NCI-H2227 treated with DMSO at 0.1 percent for 48 hours (cell line): ENCODE measurements around the gene TEX11.
"Not testable (repeated sequence)": the region's sequence is repeated elsewhere in the genome, so short reads cannot be mapped to it uniquely, and the experiment has no call there.

Experiments used
- DNase-seq: peaks from one replicate; lab custom pipeline; 2025; lab: John Stamatoyannopoulos, UW

Gene TEX11

DNA sequence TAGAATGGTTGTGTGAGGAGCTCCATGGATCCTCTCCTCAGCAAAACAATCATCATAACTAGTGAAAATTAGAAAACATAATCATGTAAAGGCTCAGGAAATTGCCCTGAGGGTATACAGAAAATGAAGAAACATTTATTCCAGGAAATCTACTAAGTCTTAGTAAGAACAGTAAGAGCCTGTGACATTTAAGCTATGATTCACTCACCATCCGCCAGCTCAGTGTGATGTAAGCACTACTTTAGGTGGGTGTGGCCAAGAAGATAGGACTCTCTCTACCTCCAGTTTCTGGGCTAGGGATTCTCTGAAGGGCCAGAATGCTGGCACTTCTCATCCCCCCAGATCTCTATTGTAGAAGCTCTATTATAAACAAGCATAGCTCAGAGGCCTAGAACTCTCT lies 316.4 kb downstream of the TEX11 start:
- no peak for DNase-seq

DNA sequence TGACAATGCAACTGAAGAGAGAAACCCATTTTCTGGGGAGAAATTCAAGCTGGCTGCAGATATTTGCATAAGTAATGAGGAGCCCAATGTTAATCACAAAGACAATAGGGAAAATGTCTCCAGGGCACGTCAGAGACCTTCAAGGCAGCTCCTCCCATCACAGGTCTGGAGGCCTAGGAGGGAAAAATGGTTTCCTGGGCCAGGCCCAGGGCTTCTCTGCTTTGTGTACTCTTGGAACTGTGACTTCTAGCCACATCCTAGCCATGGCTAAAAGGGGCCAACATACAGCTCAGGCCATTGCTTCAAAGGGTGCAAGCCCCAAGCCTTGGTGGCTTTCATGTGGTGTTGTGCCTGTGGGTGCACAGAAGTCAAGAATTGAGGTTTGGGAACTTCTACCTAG lies 321.4 kb downstream of the TEX11 start:
- not testable (repeated sequence) for DNase-seq

GRCh38 chrX:70577442-70577841 lies 331.1 kb downstream of the TEX11 start:
- DNase-seq = no peak

DNA sequence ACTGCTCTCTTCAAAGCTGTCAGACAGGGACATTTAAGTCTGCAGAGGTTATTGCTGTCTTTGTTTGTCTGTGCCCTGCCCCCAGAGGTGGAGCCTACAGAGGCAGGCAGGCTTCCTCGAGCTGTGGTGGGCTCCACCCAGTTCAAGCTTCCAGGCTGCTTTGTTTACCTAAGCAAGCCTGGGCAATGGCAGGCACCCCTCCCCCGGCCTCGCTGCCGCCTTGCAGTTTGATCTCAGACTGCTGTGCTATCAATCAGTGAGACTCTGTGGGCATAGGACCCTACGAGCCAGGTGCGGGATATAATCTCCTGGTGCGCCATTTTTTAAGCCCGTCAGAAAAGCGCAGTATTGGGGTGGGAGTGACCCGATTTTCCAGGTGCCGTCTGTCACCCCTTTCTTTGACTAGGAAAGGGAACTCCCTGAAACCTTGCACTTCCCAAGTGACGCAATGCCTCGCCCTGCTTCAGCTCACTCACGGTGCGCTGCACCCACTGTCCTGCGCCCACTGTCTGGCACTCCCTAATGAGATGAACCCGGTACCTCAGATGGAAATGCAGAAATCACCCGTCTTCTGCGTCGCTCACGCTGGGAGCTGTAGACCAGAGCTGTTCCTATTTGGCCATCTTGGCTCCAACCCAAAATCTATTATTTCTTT lies 338.5 kb downstream of the TEX11 start:
- not testable (repeated sequence) for DNase-seq

DNA sequence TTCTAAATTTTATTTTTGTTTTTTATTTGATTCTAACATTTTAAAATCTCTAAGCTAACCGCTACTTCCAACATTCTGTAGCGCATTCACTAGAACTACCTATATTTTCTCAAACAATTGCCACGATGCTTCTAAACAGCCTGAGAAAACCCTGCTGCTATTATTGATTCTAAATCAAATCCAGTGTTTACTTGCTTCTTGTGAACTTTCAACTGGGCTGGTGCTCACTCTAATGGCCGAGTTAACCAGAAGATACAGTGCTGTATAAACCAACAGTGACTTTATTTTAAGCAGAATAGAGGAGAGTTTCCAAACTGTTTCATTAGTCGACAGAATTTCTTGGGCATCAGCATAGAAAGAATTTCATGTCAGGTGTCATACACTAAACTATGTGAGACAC lies 353.6 kb downstream of the TEX11 start:
- DNase-seq = no peak

- no peak for DNase-seq
Measured at GRCh38 chrX:70554523-70554922, 354.0 kb downstream of the TEX11 start.

DNA sequence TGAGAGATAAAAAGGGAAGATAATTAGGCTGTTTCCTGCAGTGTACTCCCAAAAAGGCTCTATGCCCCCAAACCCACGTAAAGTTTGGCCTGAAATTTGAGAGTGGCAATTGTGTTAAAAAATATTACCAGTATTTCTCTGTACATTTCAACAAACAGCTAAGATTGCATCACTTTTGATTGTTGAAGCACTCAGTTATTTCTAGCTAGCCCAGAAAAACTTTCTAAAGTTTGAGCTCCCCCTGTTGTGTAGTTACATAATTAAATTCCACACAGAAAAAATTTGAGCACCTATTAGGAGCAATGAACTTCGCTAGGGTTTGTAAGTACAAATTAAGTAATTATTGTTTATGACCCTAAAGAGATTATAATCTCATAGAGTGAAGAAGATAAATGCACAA lies 354.4 kb downstream of the TEX11 start:
- no peak for DNase-seq

GRCh38 chrX:70553516-70553915 lies 355.0 kb downstream of the TEX11 start:
- DNase-seq = no peak

DNA sequence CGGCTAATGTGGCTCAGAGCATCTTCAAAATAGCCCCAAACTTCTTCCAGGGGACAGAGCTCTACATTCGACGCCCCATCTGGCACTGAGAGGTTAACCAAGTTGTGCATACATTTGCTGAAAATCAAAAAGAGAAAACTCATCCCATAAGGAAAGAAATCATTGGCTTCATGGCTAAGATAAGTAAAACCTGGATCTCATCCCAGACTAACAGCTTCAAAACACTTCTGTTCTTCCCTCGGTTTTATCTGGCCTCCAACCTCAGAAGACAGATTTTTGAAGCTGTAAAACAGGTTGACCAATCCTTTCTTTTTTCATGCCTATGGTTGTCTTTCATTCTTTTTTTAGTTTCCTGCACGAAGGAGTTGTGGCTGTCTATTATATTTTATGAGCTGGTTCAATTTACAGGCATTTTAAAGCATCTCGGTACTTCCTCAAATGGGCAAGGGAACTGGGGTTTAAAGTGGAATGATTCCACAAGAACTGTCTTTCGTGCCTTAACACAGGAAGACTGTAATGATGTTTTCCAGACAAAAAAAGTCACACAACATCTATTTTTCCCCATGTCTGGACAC lies 356.3 kb downstream of the TEX11 start:
- DNase-seq = no peak

- DNase-seq = no peak
Measured at GRCh38 chrX:70549429-70549828, 359.1 kb downstream of the TEX11 start.

DNA sequence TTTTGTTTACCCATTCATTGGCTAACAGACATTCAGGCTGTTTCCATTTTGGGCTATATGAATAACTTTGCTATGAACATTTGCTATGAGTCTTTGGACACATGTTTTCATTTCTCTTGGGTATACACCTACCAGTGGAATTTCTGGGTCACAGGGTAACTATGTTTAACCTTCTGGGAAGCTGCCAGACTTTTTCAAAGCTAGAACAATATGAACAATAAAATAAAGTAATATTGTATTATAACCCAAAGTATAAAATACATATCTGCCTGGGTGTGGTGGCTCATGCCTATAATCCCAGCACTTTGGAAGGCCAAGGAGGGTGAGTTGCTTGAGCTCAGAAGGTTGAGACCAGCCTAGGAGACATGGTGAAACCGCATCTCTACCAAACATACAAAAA lies 373.3 kb downstream of the TEX11 start:
- DNase-seq = no peak

- no peak for DNase-seq
Measured at GRCh38 chrX:70527610-70528345, 380.7 kb downstream of the TEX11 start.

- DNase-seq = no peak
Measured at GRCh38 chrX:70527053-70527452, 381.5 kb downstream of the TEX11 start.

- DNase-seq = no peak
Measured at GRCh38 chrX:70525733-70526132, 382.8 kb downstream of the TEX11 start.

DNA sequence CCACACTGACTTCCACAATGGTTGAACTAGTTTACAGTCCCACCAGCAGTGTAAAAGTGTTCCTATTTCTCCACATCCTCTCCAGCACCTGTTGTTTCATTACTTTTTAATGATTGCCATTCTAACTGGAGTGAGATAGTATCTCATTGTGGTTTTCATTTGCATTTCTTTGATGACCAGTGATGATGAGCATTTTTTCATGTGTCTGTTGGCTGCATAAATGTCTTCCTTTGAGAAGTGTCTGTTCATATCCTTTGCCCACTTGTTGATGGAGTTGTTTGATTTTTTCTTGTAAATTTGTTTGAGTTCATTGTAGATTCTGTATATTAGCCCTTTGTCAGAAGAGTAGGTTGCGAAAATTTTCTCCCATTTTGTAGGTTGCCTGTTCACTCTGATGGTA lies 392.8 kb downstream of the TEX11 start:
- DNase-seq = not testable (repeated sequence)

GRCh38 chrX:70515270-70515669 lies 393.2 kb downstream of the TEX11 start:
- not testable (repeated sequence) for DNase-seq

GRCh38 chrX:70509078-70509477 lies 399.4 kb downstream of the TEX11 start:
- no peak for DNase-seq

- DNase-seq = no peak
Measured at GRCh38 chrX:70508296-70508911, 400.1 kb downstream of the TEX11 start.

DNA sequence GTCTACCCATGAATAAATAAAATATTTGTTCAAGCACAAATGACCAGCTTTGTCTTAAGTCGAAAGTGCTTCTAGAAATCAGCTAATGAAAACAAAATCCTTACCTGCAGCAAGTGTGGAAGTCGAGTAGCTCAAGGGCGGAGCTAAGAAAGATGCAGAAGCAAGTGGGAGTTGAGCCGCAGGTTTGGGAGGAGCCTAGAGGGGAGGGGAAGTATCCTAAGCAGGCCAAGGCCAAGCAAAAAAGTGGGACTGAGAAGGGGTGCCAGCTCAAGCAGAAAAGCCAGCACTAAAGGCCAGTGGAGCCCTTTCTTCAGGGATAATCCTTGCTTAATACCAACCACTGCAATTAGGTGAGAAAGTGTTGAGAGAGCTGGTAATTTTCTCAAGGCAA lies 403.1 kb downstream of the TEX11 start:
- no peak for DNase-seq

DNA sequence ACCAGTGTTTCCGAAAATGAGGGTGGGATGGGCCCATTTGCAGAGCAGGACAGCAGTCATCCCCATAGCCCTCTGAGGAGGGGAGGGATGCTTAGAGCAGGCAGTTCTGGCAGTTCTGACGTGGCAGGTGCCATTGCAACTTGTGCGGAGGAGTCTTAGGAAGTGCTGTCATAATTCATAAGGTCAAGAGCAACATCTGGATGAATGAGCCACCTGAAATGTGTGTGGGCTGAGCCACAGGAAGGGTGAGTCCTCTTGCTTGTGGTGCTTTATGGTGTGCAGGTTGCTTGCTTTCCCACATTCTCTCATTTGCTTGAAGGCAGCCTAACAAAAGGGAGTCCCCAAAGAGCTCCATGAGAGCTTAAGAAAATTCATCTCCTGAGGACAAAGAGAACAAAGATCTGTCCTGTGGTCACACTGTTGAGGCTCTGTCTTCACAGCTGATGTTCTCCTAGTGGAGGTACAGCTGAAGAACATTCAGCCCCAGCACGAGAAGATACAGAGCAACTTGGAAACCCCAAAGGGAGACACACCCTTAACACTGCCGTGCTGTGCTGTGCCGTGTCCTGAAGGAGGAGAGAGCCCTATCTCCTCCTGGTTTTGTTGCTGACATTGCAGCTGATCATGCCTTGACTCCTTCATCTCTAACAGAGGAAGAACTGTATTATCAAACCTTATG lies 403.6 kb downstream of the TEX11 start:
- DNase-seq = no peak

GRCh38 chrX:70500826-70501225 lies 407.7 kb downstream of the TEX11 start:
- no peak for DNase-seq

DNA sequence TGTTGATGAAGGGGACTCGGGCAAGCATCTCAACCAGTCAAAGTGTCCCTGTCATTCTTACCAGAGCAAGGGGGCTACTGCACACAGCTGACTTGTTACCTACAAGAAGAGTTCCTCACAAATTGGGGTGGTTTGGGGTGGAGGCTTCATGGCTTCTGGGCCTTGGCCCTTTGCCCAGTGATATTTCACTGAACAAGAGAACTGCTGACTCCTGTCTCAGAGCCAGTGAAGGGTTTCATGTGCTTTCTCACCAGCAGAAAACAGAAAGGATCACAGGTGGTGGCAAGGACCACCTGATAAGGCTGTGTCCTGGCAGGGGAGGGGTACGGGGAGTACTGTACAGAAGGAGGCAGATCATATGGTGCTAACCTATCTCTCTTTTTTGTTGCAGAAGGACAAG lies 410.4 kb downstream of the TEX11 start:
- no peak for DNase-seq
